SJCRH30 (cell line): ENCODE data around the gene RASGRP2. TPM values are rescaled to one million over a fixed set of nuclear protein-coding genes. Genes with fewer than 3 reads are reported as not detected.

Experiments used
- DNase-seq, 2 experiments: peaks; one replicate each; pipeline ENCODE4 v3.0.0-alpha.2; 2015 to 2020
- H3K27ac ChIP-seq: fragments of 250-450 bp; sonication (Bioruptor Pico); 2 replicates; pipeline ENCODE4 v1.5.1; 2020; ENCODE audit warnings: mild to moderate bottlenecking, moderate library complexity
- H3K27me3 ChIP-seq: fragments of 250-450 bp; sonication (Bioruptor Pico); 2 replicates; pipeline ENCODE4 v1.5.1; 2020; ENCODE audit warnings: mild to moderate bottlenecking, moderate library complexity
- H3K36me3 ChIP-seq: fragments of 250-450 bp; sonication (Bioruptor Pico); 2 replicates; pipeline ENCODE4 v1.5.1; 2020; ENCODE audit warnings: mild to moderate bottlenecking, moderate library complexity
- H3K4me1 ChIP-seq: fragments of 250-450 bp; sonication (Bioruptor Pico); 2 replicates; pipeline ENCODE4 v1.5.1; 2020; ENCODE audit warnings: mild to moderate bottlenecking, moderate library complexity
- H3K4me3 ChIP-seq: fragments of 250-450 bp; sonication (Bioruptor Pico); 2 replicates; pipeline ENCODE4 v1.5.1; 2020; ENCODE audit warnings: mild to moderate bottlenecking, moderate library complexity
- H3K9me3 ChIP-seq: fragments of 250-450 bp; sonication (Bioruptor Pico); replicated peaks from 2 replicates; pipeline ENCODE4 v1.5.1; 2020; ENCODE audit warnings: mild to moderate bottlenecking, moderate library complexity
- total RNA-seq: library from RNA; depleted of rRNA; stranded (reverse); fragments of >200 nt; shearing (Covaris generic); gene quantifications from 2 replicates; pipeline ENCODE4 v1.2.3, GENCODE V29; 2014

RASGRP2 gene
- total RNA-seq, 1 experiment from 2014 or later: 0.42 TPM

DNA sequence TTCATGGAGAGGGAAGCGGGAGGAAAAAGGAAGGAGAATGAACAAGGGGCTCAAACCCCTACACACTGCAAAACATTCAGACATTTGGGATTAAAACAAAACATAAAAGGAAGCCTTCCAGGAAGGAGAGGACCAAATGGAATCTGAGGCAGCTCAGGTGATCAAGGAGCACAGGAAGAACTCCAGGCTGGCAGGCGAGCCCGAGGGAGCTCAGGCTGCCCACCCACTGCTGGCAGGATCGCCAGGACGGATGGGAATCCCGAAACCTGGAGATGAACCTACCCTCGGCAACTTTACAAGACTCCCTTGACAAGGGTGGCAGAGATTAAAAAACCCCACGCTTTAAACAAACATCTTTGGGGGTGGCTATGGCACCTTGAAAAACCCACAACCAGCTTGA lies 20.8 kb upstream of the RASGRP2 start:
- Histone ChIP-seq H3K9me3 (no peaks in the 10 kb centered on the region), H3K27ac (no peak overlapping the region), H3K27me3 (no peaks in the 10 kb centered on the region), H3K4me1 (peaks cover 17% of the 10 kb centered on the region), H3K4me3 (no peak overlapping the region), H3K36me3 (peaks cover 62% of the 10 kb centered on the region)
- no peak for DNase-seq

- no peak overlapping the region for H3K27ac ChIP-seq
- H3K9me3 ChIP-seq: no peaks in the 10 kb centered on the region
- no peak for DNase-seq
- H3K27me3 ChIP-seq: no peaks in the 10 kb centered on the region
- H3K4me3 ChIP-seq: no peak overlapping the region
- peaks cover 56% of the 10 kb centered on the region for H3K36me3 ChIP-seq
- H3K4me1 ChIP-seq: peaks cover 22% of the 10 kb centered on the region
These were observed 20.2 kb upstream of the RASGRP2 start for GRCh38 chr11:64764040-64764611.

DNA sequence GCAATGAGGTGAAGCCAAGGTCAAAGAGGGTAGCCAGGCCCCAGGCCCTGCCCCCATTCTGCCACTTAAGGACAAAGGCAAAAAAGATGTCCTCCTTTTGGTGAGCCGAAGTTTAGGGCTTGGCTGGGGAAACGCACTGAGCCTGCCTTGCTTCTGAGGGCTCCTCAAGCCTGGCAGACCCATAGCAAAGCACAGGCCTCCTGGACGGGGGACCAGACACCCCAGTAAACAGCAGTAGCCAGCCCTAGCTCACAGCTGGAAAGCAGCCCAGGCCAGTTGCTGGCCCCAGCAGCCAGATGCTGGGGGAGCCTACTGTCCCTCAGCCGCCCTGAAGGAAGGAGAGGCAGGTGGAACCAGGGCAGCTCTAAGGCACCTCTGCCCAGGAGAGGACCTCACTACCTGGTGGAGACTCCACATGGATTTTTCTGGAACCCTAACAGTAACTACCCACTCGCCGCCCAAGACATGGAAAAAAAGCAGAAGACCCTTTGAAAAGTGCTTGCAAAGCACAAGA lies 19.6 kb upstream of the RASGRP2 start:
- Histone ChIP-seq H3K27ac (no peak overlapping the region), H3K4me1 (peaks cover 24% of the 10 kb centered on the region), H3K9me3 (no peaks in the 10 kb centered on the region), H3K36me3 (peaks cover 50% of the 10 kb centered on the region), H3K4me3 (no peak overlapping the region), H3K27me3 (no peaks in the 10 kb centered on the region)
- DNase-seq: no peak

- Histone ChIP-seq H3K4me3 (no peak overlapping the region), H3K27ac (no peak overlapping the region), H3K9me3 (no peaks in the 10 kb centered on the region), H3K36me3 (peaks cover 44% of the 10 kb centered on the region), H3K27me3 (no peaks in the 10 kb centered on the region), H3K4me1 (peaks cover 24% of the 10 kb centered on the region)
- no peak for DNase-seq
These were observed 19.0 kb upstream of the RASGRP2 start for GRCh38 chr11:64762674-64763525.

DNA sequence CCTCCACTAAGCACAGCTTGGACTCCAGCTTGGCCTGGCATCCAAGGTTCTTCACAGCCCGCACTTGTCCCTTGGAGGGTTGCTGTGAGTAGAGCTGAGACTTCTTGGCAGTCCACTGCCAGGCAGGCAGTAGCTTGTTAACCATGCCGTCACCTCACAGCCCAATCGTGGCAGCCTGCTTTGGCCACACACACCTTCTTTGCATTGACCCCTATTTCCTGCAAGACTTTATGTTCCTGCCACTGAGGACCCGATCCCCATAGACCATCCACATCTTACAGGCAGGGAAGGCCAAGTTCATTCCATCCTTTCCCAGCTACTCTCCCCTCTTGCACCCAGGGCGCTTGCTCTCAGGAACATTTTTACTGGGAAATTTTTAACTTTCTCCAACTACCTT lies 18.3 kb upstream of the RASGRP2 start:
- Histone ChIP-seq H3K27ac (no peak overlapping the region), H3K4me3 (no peak overlapping the region), H3K9me3 (no peaks in the 10 kb centered on the region), H3K36me3 (peaks cover 37% of the 10 kb centered on the region), H3K27me3 (no peaks in the 10 kb centered on the region), H3K4me1 (peaks cover 24% of the 10 kb centered on the region)
- no peak for DNase-seq

DNA sequence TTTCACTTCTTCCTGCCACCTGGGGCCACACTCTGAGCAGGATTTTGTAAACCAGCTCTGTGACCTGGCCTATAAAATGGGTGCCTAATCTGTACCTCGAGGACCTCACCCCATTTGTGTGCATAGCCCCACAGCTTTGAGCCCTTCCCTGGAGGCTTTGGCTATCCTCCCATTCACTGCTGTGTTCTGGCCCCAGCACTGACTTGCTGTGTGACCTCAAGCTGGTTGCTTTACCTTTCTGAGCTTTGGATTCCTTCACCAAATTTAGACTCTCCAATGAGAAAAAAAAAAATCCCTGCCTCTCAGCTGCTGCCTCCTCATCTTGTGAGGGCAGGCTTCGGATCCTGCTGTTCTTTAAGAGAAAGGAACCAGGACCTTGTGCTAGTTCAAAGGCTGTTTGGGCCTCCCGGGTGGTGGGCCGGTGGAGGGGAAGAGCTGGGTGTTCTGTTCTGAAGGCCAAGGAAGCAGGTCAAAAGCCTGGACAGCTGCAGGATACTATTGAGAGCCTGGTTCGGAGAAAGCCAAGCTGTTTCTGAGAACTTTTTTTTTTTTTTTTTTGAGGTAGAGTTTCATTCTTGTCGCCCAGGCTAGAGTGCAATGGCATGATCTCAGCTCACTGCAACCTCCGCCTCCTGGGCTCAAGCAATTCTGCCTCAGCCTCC lies 16.9 kb upstream of the RASGRP2 start:
- DNase-seq: peak in 1 of 2 experiments; percentile 52
- Histone ChIP-seq H3K36me3 (peaks cover 33% of the 10 kb centered on the region), H3K27ac (peak overlapping the region; percentile 80), H3K4me1 (peaks cover 24% of the 10 kb centered on the region), H3K4me3 (no peak overlapping the region), H3K27me3 (no peaks in the 10 kb centered on the region), H3K9me3 (no peaks in the 10 kb centered on the region)

GRCh38 chr11:64759722-64760719 lies 16.1 kb upstream of the RASGRP2 start, which contains the start of gene PYGM:
Gene PYGM (minus strand): TSS chr11:64759974. CDS start chr11:64759898, 76 bp downstream.
- peak; percentile 91 to 93 for DNase-seq
- Histone ChIP-seq H3K36me3 (peaks cover 26% of the 10 kb centered on the region), H3K27ac (peak within 1 kb of the TSS; percentile 80), H3K4me3 (peak within 1 kb of the TSS; percentile 39), H3K4me1 (peaks cover 24% of the 10 kb centered on the region), H3K27me3 (no peaks in the 10 kb centered on the region), H3K9me3 (no peaks in the 10 kb centered on the region)

DNA sequence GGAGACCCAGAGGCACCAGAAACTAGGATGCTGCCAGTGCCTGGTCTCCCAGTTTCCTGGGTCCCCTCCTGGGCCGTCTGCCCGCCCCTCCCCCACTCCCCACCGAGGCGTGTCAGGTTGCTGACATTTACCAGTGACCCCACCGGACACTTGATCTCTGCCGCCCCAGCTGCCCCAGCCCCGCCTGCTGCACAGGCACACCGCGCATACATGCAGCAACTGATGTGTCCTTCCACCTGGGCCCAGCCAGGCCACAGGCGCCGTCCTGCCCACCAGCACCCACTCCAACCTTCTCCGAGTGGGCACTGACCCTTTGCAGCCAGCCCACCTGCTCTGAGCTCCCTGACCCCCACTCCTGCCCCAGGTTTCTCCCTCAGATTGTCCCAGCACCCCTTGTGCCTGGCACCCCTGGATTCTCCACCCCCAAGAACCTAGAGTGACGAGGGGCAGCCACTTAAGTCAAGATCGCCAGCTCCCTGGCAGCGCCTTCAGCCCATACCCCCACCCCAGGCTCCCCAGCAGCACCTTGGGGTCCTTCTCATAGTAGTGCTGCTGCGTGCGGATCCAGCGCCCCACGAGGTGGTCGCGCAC lies 15.3 kb upstream of the RASGRP2 start:
- Histone ChIP-seq H3K27me3 (no peaks in the 10 kb centered on the region), H3K4me1 (peaks cover 24% of the 10 kb centered on the region), H3K4me3 (peak overlapping the region; percentile 39), H3K9me3 (no peaks in the 10 kb centered on the region), H3K27ac (peak overlapping the region; percentile 80), H3K36me3 (peaks cover 18% of the 10 kb centered on the region)
- no peak for DNase-seq

DNA sequence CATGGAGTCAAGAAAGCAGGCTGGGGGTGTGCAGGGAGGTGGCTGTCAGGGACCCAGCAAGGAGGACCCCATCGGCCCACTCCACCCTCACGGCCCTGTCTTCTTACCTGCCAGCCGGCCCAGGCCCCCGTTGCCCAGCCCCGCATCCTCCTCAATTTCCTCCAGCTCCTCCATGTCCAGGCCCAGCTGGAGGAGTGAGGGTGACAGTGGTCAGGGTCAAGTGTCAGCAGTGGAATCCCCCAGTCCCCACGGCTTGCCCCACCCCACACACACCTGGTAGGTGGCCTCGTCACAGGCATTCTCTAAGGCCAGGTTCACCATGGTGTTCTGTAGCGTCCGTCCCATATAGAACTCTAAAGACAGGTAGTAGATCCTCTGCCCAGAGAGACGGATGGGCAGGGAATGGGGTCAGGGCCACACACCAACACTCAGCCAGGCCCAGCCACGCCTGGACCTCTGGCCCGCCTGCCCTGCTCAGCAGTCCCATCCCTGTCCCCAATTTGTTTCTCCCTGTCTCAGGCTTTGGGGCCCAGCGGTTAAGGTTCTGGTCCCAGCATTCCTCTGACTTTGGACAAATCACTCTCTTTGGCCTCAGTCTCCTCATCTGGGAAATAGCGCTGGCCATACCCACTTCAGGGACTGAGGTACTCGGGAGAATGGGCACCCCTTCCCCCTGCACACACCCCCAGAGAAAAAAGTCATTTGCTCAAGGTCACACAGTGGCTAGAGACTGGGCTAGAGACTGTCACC lies 14.6 kb upstream of the RASGRP2 start:
- Histone ChIP-seq H3K4me1 (peaks cover 24% of the 10 kb centered on the region), H3K27ac (no peak overlapping the region), H3K4me3 (no peak overlapping the region), H3K36me3 (peaks cover 10% of the 10 kb centered on the region), H3K27me3 (no peaks in the 10 kb centered on the region), H3K9me3 (no peaks in the 10 kb centered on the region)
- DNase-seq: no peak

DNA sequence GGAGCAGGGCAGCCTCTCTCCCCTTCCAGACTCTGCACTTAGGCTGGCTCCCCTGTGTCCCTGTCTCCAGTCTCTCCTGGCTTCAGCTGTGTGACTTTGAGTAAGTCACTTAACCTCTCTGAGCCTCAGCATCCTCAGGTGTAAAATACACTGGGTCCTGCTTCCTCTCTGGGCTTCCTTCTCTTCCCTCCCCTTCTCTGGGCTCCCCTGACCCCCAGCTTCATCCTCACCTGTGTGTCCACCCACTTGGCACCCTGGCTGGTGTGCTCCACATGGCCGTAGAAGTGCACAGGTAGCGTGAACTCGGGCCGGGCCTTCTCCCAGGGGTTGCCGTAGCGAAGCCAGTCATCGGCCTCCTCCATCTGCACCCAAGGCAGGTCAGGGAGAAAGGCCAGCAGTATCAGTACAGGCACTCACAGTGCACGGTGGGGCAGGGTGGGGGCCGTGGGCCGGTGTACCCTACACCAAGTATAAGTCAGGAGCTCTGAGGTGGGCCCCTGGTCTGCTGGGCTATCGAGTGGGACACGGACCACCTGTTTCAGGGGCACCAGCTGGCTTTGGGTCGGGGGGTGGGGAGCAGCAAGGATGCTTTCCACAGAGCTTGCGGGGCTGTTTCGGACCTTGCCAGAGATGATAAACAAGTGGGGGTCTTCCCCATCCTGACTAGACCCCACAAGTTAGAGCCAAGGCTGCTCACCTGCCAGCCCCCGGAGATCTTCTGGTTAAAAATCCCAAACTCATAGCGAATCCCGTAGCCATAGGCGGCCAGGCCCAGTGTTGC lies 13.8 kb upstream of the RASGRP2 start:
- DNase-seq: no peak
- peaks cover 3% of the 10 kb centered on the region; the same call in 1 of the 2 replicates for H3K36me3 ChIP-seq
- H3K4me1 ChIP-seq: peaks cover 27% of the 10 kb centered on the region

GRCh38 chr11:64755681-64756361 lies 11.9 kb upstream of the RASGRP2 start:
- Histone ChIP-seq H3K9me3 (no peaks in the 10 kb centered on the region), H3K36me3 (no peaks in the 10 kb centered on the region), H3K4me3 (no peak overlapping the region), H3K4me1 (peaks cover 22% of the 10 kb centered on the region), H3K27me3 (no peaks in the 10 kb centered on the region), H3K27ac (no peak overlapping the region)
- no peak for DNase-seq

More for the DNA sequence above, 13.8 kb upstream of the RASGRP2 start:
- H3K27ac ChIP-seq: no peak overlapping the region
- no peaks in the 10 kb centered on the region for H3K27me3 ChIP-seq
- H3K9me3 ChIP-seq: no peaks in the 10 kb centered on the region
- no peak overlapping the region for H3K4me3 ChIP-seq
